ENCODE measurements around the gene PPWD1. TPM values are rescaled to one million over a fixed set of nuclear protein-coding genes. Genes with fewer than 3 reads are reported as not detected.

PPWD1 gene
- total and polyA plus RNA-seq, 2 of the 13 experiments (the other 11 are each of a cell fraction or from before 2014, with no cell fraction given): 7.4 to 44.3 TPM

GRCh38 chr5:65624571-65625555, 61.8 kb downstream of the PPWD1 start, which contains the start of the genes SHLD3 and TRAPPC13 (continued):
- TF ChIP-seq ZNF280D (CRISPR knock-in tag; IDR thresholded peaks at IDR 0.05) (no peak; the same call in 1 of the 2 replicates), CC2D1A (CRISPR knock-in tag; IDR thresholded peaks at IDR 0.05) (no peak), PRDM4 (CRISPR knock-in tag; IDR thresholded peaks at IDR 0.05; ENCODE audit: borderline replicate concordance) (no peak), SMARCE1 (IDR thresholded peaks at IDR 0.05; ENCODE audit: borderline replicate concordance) (no peak), ZNF451 (CRISPR knock-in tag; IDR thresholded peaks at IDR 0.05) (no peak), ZNF101 (CRISPR knock-in tag; IDR thresholded peaks at IDR 0.05; ENCODE audit: borderline replicate concordance, low read depth) (no peak), ZNF335 (CRISPR knock-in tag; IDR thresholded peaks at IDR 0.05) (peak; percentile 17; the same call in 1 of the 2 replicates), ZNF503 (CRISPR knock-in tag; IDR thresholded peaks at IDR 0.05) (peak; percentile 45; the same call in 1 of the 2 replicates), ZNF24 (IDR thresholded peaks at IDR 0.05) (no peak), ARID4A (CRISPR knock-in tag; IDR thresholded peaks at IDR 0.05; ENCODE audit: borderline replicate concordance) (peak; percentile 50; the same call in 1 of the 2 replicates), JUNB (CRISPR knock-in tag; IDR thresholded peaks at IDR 0.05; ENCODE audit: borderline replicate concordance) (no peak)

All from HepG2 (cell line).